ENCODE data around the gene PRAMEF10.
"Not testable (repeated sequence)": the region's sequence is repeated elsewhere in the genome, so short reads cannot be mapped to it uniquely, and the experiment has no call there.

PRAMEF10 gene, protein sequence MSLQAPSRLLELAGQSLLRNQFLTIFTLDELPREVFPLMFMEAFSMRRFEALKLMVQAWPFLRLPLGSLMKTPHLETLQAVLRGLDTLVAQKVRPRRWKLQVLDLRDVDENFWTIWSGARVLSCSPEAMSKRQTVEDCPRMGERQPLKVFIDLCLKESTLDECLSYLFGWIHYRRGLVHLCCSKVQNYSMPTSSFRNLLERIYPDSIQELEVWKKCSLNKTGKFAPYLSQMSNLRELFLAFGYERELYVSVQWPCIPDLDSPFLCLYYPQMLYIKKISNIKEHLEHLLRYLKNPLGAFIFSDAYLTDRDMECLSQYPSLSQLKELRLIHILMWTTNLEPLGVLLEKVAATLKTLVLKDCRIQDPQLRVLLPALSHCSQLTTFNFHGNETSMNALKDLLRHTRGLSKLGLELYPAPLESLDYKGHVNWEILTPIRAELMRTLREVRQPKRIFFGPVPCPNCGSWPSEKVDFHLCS

DNA sequence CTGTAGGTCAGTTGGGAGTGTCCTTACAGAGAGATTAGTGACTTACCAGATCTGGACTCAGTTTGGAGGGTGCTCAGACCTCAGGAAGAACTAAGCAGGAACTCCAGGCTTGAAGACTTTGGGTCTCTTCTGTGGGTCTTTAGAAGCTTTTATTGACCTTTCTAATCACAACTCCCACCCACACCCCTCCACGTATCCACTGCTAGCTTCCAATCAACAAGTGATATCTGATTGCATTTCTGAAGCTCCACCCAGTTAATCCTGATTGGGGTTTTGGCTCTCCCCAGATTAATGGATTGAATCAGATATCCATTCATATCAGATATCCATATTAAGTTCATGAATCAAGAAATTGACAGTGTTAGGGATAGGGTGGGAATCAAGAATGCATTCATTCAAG lies at the start of gene PRAMEF10:
TSS of gene PRAMEF10 (minus strand) at position 101 of the 400 bp plus-strand sequence. CDS start 2,423 bp downstream, outside the sequence.
- not testable (repeated sequence) for DNase-seq

GRCh38 chr1:12947480-12947879 lies 49.4 kb upstream of the PRAMEF10 start, which contains the start of gene PRAMEF6:
TSS of gene PRAMEF6 (minus strand) at chr1:12947580. CDS start at chr1:12942518, 5,062 bp downstream.
- not testable (repeated sequence) for DNase-seq

GRCh38 chr1:12924368-12924767 lies 26.3 kb upstream of the PRAMEF10 start:
- not testable (repeated sequence) for DNase-seq

GRCh38 chr1:12921749-12922148 lies 23.7 kb upstream of the PRAMEF10 start:
- peak in 1 of 2 experiments; percentile 1 for DNase-seq

DNA sequence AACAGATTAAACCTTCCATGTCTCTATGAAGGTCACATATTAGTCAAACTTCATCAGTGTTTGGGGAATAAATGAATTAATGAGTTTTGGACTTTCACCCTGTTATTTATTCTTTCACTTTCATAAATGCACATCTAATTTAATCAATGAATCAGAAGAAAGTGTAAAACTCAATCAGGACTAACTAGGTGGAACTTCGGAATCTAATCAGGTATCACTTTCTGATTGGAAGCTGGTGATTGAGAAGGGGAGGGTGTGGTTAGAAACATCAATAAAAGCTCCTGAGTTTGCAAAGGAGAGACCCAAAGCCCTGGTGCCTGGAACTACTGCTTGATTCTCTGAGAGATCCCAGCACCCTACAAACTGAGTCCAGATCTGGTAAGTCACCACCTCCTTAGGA lies 18.2 kb upstream of the PRAMEF10 start, which contains the start of gene PRAMEF7:
TSS of gene PRAMEF7 (plus strand) at position 301 of the 400 bp plus-strand sequence. CDS start 1,083 bp downstream, outside the sequence.
- not testable (repeated sequence) for DNase-seq

- DNase-seq = not testable (repeated sequence)
These were observed 5.9 kb upstream of the PRAMEF10 start for GRCh38 chr1:12903793-12904572.

DNA sequence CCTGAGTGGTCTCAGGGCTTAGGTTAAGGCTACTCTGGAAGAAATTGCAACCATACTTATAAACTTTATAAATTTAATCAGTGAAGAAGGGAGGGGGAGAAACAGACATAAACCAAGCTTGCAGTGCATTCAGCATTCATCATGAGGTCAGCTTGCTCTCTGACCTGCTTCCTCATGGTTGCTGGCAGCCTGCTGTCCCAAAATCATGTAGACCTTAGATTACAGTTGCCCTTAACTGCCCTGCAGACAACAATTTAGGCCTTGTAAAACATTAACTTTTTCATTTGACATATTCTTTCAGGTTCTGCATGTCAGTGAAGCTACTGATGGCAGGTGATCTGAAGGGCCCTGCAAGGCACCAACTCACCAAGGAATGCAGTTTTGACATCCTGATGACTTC lies 1.1 kb upstream of the PRAMEF10 start:
- DNase-seq = not testable (repeated sequence)

- DNase-seq = not testable (repeated sequence)
These were observed 12.0 kb downstream of the PRAMEF10 start, which contains the start of gene PRAMEF4 for GRCh38 chr1:12886101-12886500. TSS of gene PRAMEF4 (minus strand) at chr1:12886201. CDS start at chr1:12883394, 2,807 bp downstream.

- not testable (repeated sequence) for DNase-seq
These were observed 19.6 kb downstream of the PRAMEF10 start for GRCh38 chr1:12878453-12878852.

- not testable (repeated sequence) for DNase-seq
These were observed 34.8 kb downstream of the PRAMEF10 start for GRCh38 chr1:12863131-12863880.

- DNase-seq = not testable (repeated sequence)
These were observed 41.3 kb downstream of the PRAMEF10 start, which contains the start of gene PRAMEF2 for GRCh38 chr1:12856786-12857185. TSS of gene PRAMEF2 (plus strand) at chr1:12857086. CDS start at chr1:12859010, 1,924 bp downstream.

GRCh38 chr1:12851779-12852178 lies 46.3 kb downstream of the PRAMEF10 start:
- no peak for DNase-seq

- not testable (repeated sequence) for DNase-seq
These were observed 49.5 kb downstream of the PRAMEF10 start, which contains the start of gene HNRNPCL1 for GRCh38 chr1:12848620-12849019. TSS of gene HNRNPCL1 (minus strand) at chr1:12848720. CDS start at chr1:12848289, 431 bp downstream.
